HG03565 (cell line): ENCODE measurements around the gene CYP26C1.
"Not testable (repeated sequence)": the region's sequence is repeated elsewhere in the genome, so short reads cannot be mapped to it uniquely, and the experiment has no call there.

Experiments
- ATAC-seq: cut with Tn5 transposase; IDR thresholded peaks from one replicate; pipeline ENCODE4 v1.9.1; 2021; ENCODE audit warnings: mild to moderate bottlenecking, moderate library complexity; ENCODE audit not compliant: unreplicated experiment

The CYP26C1 gene

GRCh38 chr10:93075369-93076221 lies 15.0 kb downstream of the CYP26C1 start:
- ATAC-seq = peak; percentile 50

- ATAC-seq = no peak
These were observed 16.3 kb downstream of the CYP26C1 start for GRCh38 chr10:93076871-93077270.

GRCh38 chr10:93077860-93078337 lies 17.3 kb downstream of the CYP26C1 start:
- no peak for ATAC-seq

GRCh38 chr10:93079663-93080349 lies 19.2 kb downstream of the CYP26C1 start:
- no peak for ATAC-seq

GRCh38 chr10:93080350-93081046 lies 19.9 kb downstream of the CYP26C1 start:
- no peak for ATAC-seq

- no peak for ATAC-seq
These were observed 20.7 kb downstream of the CYP26C1 start for GRCh38 chr10:93081318-93081717.

- no peak for ATAC-seq
These were observed 21.2 kb downstream of the CYP26C1 start for GRCh38 chr10:93081834-93082233.

- ATAC-seq = no peak
These were observed 23.3 kb downstream of the CYP26C1 start for GRCh38 chr10:93083743-93084539.

GRCh38 chr10:93085272-93085859 lies 24.8 kb downstream of the CYP26C1 start:
- ATAC-seq = no peak

GRCh38 chr10:93086289-93086688 lies 25.7 kb downstream of the CYP26C1 start:
- ATAC-seq = no peak

GRCh38 chr10:93087846-93088245 lies 27.2 kb downstream of the CYP26C1 start:
- ATAC-seq = no peak

- no peak for ATAC-seq
These were observed 27.9 kb downstream of the CYP26C1 start for GRCh38 chr10:93088466-93088865.

- no peak for ATAC-seq
These were observed 30.0 kb downstream of the CYP26C1 start for GRCh38 chr10:93090619-93091018.

GRCh38 chr10:93091960-93092359 lies 31.4 kb downstream of the CYP26C1 start:
- no peak for ATAC-seq

- ATAC-seq = no peak
These were observed 34.6 kb downstream of the CYP26C1 start for GRCh38 chr10:93095225-93095624.

GRCh38 chr10:93096901-93097300 lies 36.3 kb downstream of the CYP26C1 start:
- no peak for ATAC-seq

GRCh38 chr10:93097386-93097785 lies 36.8 kb downstream of the CYP26C1 start:
- no peak for ATAC-seq

- no peak for ATAC-seq
These were observed 38.2 kb downstream of the CYP26C1 start for GRCh38 chr10:93098816-93099215.

- no peak for ATAC-seq
These were observed 39.1 kb downstream of the CYP26C1 start for GRCh38 chr10:93099670-93100069.

GRCh38 chr10:93101148-93101547 lies 40.5 kb downstream of the CYP26C1 start:
- ATAC-seq = not testable (repeated sequence)
